ENCODE results near the gene CARD9.

GRCh38 chr9:136339958-136340310, 33.5 kb downstream of the CARD9 start:
- TF ChIP-seq POLR2A (IDR thresholded peaks at IDR 0.05) (no peak), CTCF (IDR thresholded peaks at IDR 0.05 in 8 of 11, conservative IDR thresholded peaks at IDR 0.05 in 3 of 11) (no peak)
